GM12878 (cell line): Measurements from ENCODE around the gene PRSS50. TPM values are rescaled to one million over a fixed set of nuclear protein-coding genes. Genes with fewer than 3 reads are reported as not detected.

ENCODE experiments used
- ATAC-seq: fragments of 200-7000 bp; cut with Tn5 transposase; 3 replicates; pipeline ENCODE4 v1.9.1; 2020; ENCODE audit warnings: mild to moderate bottlenecking, moderate library complexity
- BruUV-seq: library from RNA; stranded (reverse); fragments of 400-500 nt; replicated peaks from 2 replicates; lab custom pipeline; 2021; lab: Mats Ljungman, UMichigan
- CTCF ChIA-PET: fragments of 300-600 bp; sonication (Branson Sonifier 250); formaldehyde crosslinking; extraction: SDS; loops from one replicate; lab custom pipeline; 2021; ENCODE audit warnings: inconsistent platforms; lab: Yijun Ruan, JAX
- POLR2A ChIA-PET: fragments of 350-600 bp; formaldehyde crosslinking; extraction: SDS; loops from one replicate; lab custom pipeline; 2021; ENCODE audit warnings: inconsistent platforms; lab: Charles Lee
- RAD21 ChIA-PET: fragments of 300-600 bp; sonication (Branson Sonifier 250); formaldehyde crosslinking; loops from one replicate; lab custom pipeline; 2023; ENCODE audit warnings: antibody characterized with exemption; ENCODE audit not compliant: unreplicated experiment; lab: Charles Lee
- SMC1A ChIA-PET: fragments of 300-600 bp; sonication (Branson Sonifier 250); formaldehyde crosslinking; loops from one replicate; lab custom pipeline; 2023; ENCODE audit not compliant: unreplicated experiment, uncharacterized antibody; lab: Charles Lee
- DNase-seq: peaks from one replicate; pipeline ENCODE4 v3.0.0-alpha.2; 2011; ENCODE audit warnings: low read depth, low spot score
- FAIRE-seq: peaks from 3 replicates; lab custom pipeline; 2011; peaks lifted over from hg19 to GRCh38; lab: Jason Lieb, UNC
- H2AFZ ChIP-seq: 2 replicates; pipeline ENCODE4 v1.6.0; 2011; ENCODE audit warnings: low read depth, low read length, control low read depth; ENCODE audit not compliant: control insufficient read depth
- H3K27ac ChIP-seq: 2 replicates; pipeline ENCODE4 v1.5.1; 2011; ENCODE audit warnings: control low read depth; ENCODE audit not compliant: control insufficient read depth, insufficient read depth
- H3K27me3 ChIP-seq, 2 experiments: replicated peaks in 1 of 2; 2 replicates each; pipeline versions ENCODE4 v1.6.0 to v1.6.1; 2011; ENCODE audit warnings: low read length in 1 of 2; ENCODE audit not compliant: control insufficient read depth in 2 of 2, insufficient read depth in 2 of 2
- H3K36me3 ChIP-seq, 2 experiments: 2 replicates each; pipeline ENCODE4 v1.5.1; 2011; ENCODE audit warnings: low read length in 1 of 2; ENCODE audit not compliant: control insufficient read depth in 2 of 2, insufficient read depth in 2 of 2
- H3K4me1 ChIP-seq: 2 replicates; pipeline ENCODE4 v1.6.1; 2011; ENCODE audit warnings: mild to moderate bottlenecking, low read length, moderate library complexity, mixed read lengths; ENCODE audit not compliant: control insufficient read depth, insufficient read depth
- H3K4me2 ChIP-seq: 2 replicates; pipeline ENCODE4 v1.6.0; 2011; ENCODE audit warnings: control low read depth; ENCODE audit not compliant: control insufficient read depth, insufficient read depth
- H3K4me3 ChIP-seq: fragments of 200-600 bp; sonication (generic); 2 replicates; pipeline ENCODE4 v1.5.1; 2016
- H3K79me2 ChIP-seq: 2 replicates; pipeline ENCODE4 v1.6.0; 2011; ENCODE audit warnings: low read length; ENCODE audit not compliant: control insufficient read depth, insufficient read depth
- H3K9ac ChIP-seq: 2 replicates; pipeline ENCODE4 v1.8.0; 2011; ENCODE audit warnings: low read length, control low read depth, mixed read lengths; ENCODE audit not compliant: control insufficient read depth, insufficient read depth
- H3K9me3 ChIP-seq: replicated peaks from 3 replicates; pipeline ENCODE4 v1.5.1; 2011; ENCODE audit warnings: mild to moderate bottlenecking, low read length; ENCODE audit not compliant: control insufficient read depth, insufficient read depth
- H4K20me1 ChIP-seq: 2 replicates; pipeline ENCODE4 v1.6.0; 2011; ENCODE audit not compliant: control insufficient read depth, insufficient read depth
- ATF7 ChIP-seq: fragments of 450-650 bp; IDR thresholded peaks from 2 replicates; pipeline ENCODE4 v1.6.1; 2016; ENCODE audit warnings: low read depth, mild to moderate bottlenecking
- CBX3 ChIP-seq: fragments of 200-600 bp; sonication (generic); IDR thresholded peaks from 2 replicates; pipeline ENCODE4 v1.6.1; 2016; ENCODE audit warnings: low read depth, borderline replicate concordance
- CHD4 ChIP-seq: fragments of 200-600 bp; sonication (generic); IDR thresholded peaks from 2 replicates; pipeline ENCODE4 v1.6.1; 2016; ENCODE audit warnings: mild to moderate bottlenecking
- FOXK2 ChIP-seq: fragments of 450-650 bp; IDR thresholded peaks from 2 replicates; pipeline ENCODE4 v1.6.1; 2017; ENCODE audit warnings: mild to moderate bottlenecking, moderate library complexity
- GATAD2B ChIP-seq: fragments of 450-650 bp; conservative IDR thresholded peaks from 2 replicates; pipeline ENCODE4 v1.6.1; 2017; ENCODE audit warnings: low read depth, mild to moderate bottlenecking, moderate library complexity
- NR2F1 ChIP-seq: fragments of 450-650 bp; conservative IDR thresholded peaks from 2 replicates; pipeline ENCODE4 v1.6.1; 2017; ENCODE audit warnings: mild to moderate bottlenecking
- PAX8 ChIP-seq: fragments of 450-650 bp; IDR thresholded peaks from 2 replicates; pipeline ENCODE4 v1.6.1; 2017; ENCODE audit warnings: mild to moderate bottlenecking, moderate library complexity
- RBBP5 ChIP-seq: fragments of 200-600 bp; sonication (generic); conservative IDR thresholded peaks from 2 replicates; pipeline ENCODE4 v1.6.1; 2016
- RCOR1 ChIP-seq: conservative IDR thresholded peaks from 2 replicates; pipeline ENCODE4 v1.6.1; 2012; ENCODE audit warnings: low read depth, low read length, improper control_type of control experiment
- RELA ChIP-seq: fragments of 450-650 bp; IDR thresholded peaks from 2 replicates; pipeline ENCODE4 v1.8.0; 2014; ENCODE audit warnings: borderline replicate concordance; ENCODE audit not compliant: partially characterized antibody
- RFX5 ChIP-seq: IDR thresholded peaks from 2 replicates; pipeline ENCODE4 v1.6.1; 2011; ENCODE audit warnings: low read depth, low read length, improper control_type of control experiment
- ZNF274 ChIP-seq: IDR thresholded peaks from one replicate; pipeline ENCODE4 v1.8.0; 2011; ENCODE audit not compliant: insufficient read length, insufficient read depth
- WGBS: methylation state at CpG from one replicate; pipeline ENCODE4 v1.1.6; 2016; ENCODE audit warnings: low lambda C conversion rate; ENCODE audit not compliant: insufficient replicate concordance, insufficient coverage; ENCODE audit errors: missing lambda C conversion rate; 5-methylcytosine and 5-hydroxymethylcytosine counted together
- in situ Hi-C: fragments of 300-500 bp; cut with MboI; formaldehyde crosslinking; loops from 9 replicates; pipeline ENCODE4 v1.14.3; 2018; ENCODE audit warnings: mixed read lengths
- intact Hi-C: fragments of 100-400 bp; cut with micrococcal nuclease; formaldehyde crosslinking; loops from one replicate; pipeline ENCODE4 v1.14.2; 2022; ENCODE audit not compliant: unreplicated experiment
- polyA plus RNA-seq, 11 experiments: library from polyadenylated mRNA; depleted of rRNA in 4 of 11; unstranded in 6 of 11; stranded (reverse) in 5 of 11; fragments of >200 nt; fragmentation: Nextera tagmentation in 4 of 11; fragmentation: Illumina TruSeq in 1 of 11; extraction: Ambion mirVana in 4 of 11; extraction: Trizol in 1 of 11; gene quantifications; 1 replicate in 1 of 11; 2 replicates in 10 of 11; pipeline versions ENCODE4 v1.2.1 to v1.2.3, GENCODE V29; 2011 to 2016; ENCODE audit warnings: inconsistent platforms in 2 of 11, missing spikeins in 2 of 11, low read depth in 1 of 11
- total RNA-seq, 4 experiments: library from RNA; depleted of rRNA in 3 of 4; stranded (reverse); fragments of >200 nt in 3 of 4; fragmentation: Illumina TruSeq in 1 of 4; extraction: Trizol in 1 of 4; gene quantifications; 2 replicates each; pipeline versions ENCODE4 v1.2.1 to v1.2.3, GENCODE V29; 2013 to 2021
- TF ChIP-seq, protein P1 (sequence below): fragments of 450-650 bp; IDR thresholded peaks from 2 replicates; pipeline ENCODE4 v1.6.1; 2016; ENCODE audit warnings: mild to moderate bottlenecking
- TF ChIP-seq, protein P2 (sequence below): IDR thresholded peaks from 2 replicates; pipeline ENCODE4 v1.6.1; 2012; ENCODE audit warnings: low read depth, low read length, improper control_type of control experiment
- TF ChIP-seq, protein P3 (sequence below): IDR thresholded peaks from 2 replicates; pipeline ENCODE4 v1.6.1; 2012; ENCODE audit warnings: low read depth, low read length, improper control_type of control experiment
- TF ChIP-seq, protein P4 (sequence below): fragments of 450-650 bp; IDR thresholded peaks from 2 replicates; pipeline ENCODE4 v1.6.1; 2017; ENCODE audit warnings: antibody characterized with exemption, mild to moderate bottlenecking, moderate library complexity
- TF ChIP-seq, protein P5 (sequence below): fragments of 450-650 bp; IDR thresholded peaks from 2 replicates; pipeline ENCODE4 v1.6.1; 2017; ENCODE audit warnings: mild to moderate bottlenecking
- TF ChIP-seq, protein P6 (sequence below): fragments of 450-650 bp; IDR thresholded peaks from 2 replicates; pipeline ENCODE4 v1.6.1; 2017; ENCODE audit warnings: borderline replicate concordance

PRSS50 gene
- total and polyA plus RNA-seq, 10 of the 15 experiments (the other 5 are each of a cell fraction or from before 2014, with no cell fraction given), result 0.05 TPM; not detected in 9

DNA sequence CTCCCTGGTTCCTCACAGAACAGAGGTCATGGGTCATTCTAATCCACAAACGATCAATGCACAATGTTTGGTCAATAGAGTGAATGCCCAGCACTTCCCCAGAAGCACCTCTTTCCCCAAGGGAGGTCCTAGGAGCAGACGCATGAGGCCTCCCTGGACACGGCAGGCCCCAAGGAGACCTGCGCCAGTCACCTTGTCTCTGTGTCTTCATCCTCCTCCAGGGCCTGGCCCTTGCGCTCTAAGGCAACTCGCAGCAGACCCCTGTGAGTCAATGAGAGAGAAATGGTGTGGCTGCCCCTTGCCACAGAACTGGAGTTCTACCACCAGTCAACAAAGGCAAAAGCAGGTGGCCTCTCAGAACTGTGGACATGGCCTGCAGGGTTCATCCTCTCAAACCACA lies 42.2 kb downstream of the PRSS50 start:
- TF ChIP-seq, protein P1, sequence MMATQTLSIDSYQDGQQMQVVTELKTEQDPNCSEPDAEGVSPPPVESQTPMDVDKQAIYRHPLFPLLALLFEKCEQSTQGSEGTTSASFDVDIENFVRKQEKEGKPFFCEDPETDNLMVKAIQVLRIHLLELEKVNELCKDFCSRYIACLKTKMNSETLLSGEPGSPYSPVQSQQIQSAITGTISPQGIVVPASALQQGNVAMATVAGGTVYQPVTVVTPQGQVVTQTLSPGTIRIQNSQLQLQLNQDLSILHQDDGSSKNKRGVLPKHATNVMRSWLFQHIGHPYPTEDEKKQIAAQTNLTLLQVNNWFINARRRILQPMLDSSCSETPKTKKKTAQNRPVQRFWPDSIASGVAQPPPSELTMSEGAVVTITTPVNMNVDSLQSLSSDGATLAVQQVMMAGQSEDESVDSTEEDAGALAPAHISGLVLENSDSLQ, result no peak
- no peak for TF ChIP-seq ATF7
- no peak for TF ChIP-seq NR2F1
- TF ChIP-seq RCOR1, result no peak
- TF ChIP-seq, protein P2, sequence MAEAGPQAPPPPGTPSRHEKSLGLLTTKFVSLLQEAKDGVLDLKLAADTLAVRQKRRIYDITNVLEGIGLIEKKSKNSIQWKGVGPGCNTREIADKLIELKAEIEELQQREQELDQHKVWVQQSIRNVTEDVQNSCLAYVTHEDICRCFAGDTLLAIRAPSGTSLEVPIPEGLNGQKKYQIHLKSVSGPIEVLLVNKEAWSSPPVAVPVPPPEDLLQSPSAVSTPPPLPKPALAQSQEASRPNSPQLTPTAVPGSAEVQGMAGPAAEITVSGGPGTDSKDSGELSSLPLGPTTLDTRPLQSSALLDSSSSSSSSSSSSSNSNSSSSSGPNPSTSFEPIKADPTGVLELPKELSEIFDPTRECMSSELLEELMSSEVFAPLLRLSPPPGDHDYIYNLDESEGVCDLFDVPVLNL, result no peak
- no peak for TF ChIP-seq RBBP5
- no peak for TF ChIP-seq ZNF274
- no peak for TF ChIP-seq CHD4
- no peak for TF ChIP-seq FOXK2
- TF ChIP-seq RFX5, result no peak
- TF ChIP-seq GATAD2B, result no peak
- TF ChIP-seq, protein P3, sequence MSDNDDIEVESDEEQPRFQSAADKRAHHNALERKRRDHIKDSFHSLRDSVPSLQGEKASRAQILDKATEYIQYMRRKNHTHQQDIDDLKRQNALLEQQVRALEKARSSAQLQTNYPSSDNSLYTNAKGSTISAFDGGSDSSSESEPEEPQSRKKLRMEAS, result no peak
- no peak for TF ChIP-seq CBX3
- TF ChIP-seq, protein P4, sequence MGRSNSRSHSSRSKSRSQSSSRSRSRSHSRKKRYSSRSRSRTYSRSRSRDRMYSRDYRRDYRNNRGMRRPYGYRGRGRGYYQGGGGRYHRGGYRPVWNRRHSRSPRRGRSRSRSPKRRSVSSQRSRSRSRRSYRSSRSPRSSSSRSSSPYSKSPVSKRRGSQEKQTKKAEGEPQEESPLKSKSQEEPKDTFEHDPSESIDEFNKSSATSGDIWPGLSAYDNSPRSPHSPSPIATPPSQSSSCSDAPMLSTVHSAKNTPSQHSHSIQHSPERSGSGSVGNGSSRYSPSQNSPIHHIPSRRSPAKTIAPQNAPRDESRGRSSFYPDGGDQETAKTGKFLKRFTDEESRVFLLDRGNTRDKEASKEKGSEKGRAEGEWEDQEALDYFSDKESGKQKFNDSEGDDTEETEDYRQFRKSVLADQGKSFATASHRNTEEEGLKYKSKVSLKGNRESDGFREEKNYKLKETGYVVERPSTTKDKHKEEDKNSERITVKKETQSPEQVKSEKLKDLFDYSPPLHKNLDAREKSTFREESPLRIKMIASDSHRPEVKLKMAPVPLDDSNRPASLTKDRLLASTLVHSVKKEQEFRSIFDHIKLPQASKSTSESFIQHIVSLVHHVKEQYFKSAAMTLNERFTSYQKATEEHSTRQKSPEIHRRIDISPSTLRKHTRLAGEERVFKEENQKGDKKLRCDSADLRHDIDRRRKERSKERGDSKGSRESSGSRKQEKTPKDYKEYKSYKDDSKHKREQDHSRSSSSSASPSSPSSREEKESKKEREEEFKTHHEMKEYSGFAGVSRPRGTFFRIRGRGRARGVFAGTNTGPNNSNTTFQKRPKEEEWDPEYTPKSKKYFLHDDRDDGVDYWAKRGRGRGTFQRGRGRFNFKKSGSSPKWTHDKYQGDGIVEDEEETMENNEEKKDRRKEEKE, result no peak
- TF ChIP-seq, protein P5, sequence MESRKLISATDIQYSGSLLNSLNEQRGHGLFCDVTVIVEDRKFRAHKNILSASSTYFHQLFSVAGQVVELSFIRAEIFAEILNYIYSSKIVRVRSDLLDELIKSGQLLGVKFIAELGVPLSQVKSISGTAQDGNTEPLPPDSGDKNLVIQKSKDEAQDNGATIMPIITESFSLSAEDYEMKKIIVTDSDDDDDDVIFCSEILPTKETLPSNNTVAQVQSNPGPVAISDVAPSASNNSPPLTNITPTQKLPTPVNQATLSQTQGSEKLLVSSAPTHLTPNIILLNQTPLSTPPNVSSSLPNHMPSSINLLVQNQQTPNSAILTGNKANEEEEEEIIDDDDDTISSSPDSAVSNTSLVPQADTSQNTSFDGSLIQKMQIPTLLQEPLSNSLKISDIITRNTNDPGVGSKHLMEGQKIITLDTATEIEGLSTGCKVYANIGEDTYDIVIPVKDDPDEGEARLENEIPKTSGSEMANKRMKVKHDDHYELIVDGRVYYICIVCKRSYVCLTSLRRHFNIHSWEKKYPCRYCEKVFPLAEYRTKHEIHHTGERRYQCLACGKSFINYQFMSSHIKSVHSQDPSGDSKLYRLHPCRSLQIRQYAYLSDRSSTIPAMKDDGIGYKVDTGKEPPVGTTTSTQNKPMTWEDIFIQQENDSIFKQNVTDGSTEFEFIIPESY, result no peak
- TF ChIP-seq, protein P6, sequence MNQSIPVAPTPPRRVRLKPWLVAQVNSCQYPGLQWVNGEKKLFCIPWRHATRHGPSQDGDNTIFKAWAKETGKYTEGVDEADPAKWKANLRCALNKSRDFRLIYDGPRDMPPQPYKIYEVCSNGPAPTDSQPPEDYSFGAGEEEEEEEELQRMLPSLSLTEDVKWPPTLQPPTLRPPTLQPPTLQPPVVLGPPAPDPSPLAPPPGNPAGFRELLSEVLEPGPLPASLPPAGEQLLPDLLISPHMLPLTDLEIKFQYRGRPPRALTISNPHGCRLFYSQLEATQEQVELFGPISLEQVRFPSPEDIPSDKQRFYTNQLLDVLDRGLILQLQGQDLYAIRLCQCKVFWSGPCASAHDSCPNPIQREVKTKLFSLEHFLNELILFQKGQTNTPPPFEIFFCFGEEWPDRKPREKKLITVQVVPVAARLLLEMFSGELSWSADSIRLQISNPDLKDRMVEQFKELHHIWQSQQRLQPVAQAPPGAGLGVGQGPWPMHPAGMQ, result no peak
- TF ChIP-seq PAX8, result no peak
- TF ChIP-seq RELA, result no peak
- no TSS peak for BruUV-seq
- no peaks in the 10 kb centered on the region for H4K20me1 ChIP-seq
- 42% methylated on average over 6 of the region's 6 CpGs for WGBS
- CTCF ChIA-PET, result interaction anchor here (2.0 kb wide), 1 partner anchor 187 kb away, joined by 8 read pairs; no protein-coding TSS in a partner anchor
- no peak overlapping the region for H3K4me3 ChIP-seq
- SMC1A ChIA-PET, result interaction anchor here (1.0 kb wide), 1 partner anchor 172 kb away, joined by 3 read pairs; no protein-coding TSS in a partner anchor
- no peaks in the 10 kb centered on the region for H3K79me2 ChIP-seq
- H3K9me3 ChIP-seq, result no peaks in the 10 kb centered on the region
- RAD21 ChIA-PET, result no interaction called here
- POLR2A ChIA-PET, result no interaction called here
- H3K4me2 ChIP-seq, result no peak overlapping the region
- in situ Hi-C loops (no loop called here), intact Hi-C loops (no loop called here)
- no peak overlapping the region for H2AFZ ChIP-seq
- H3K9ac ChIP-seq, result no peak overlapping the region
- H3K4me1 ChIP-seq, result no peaks in the 10 kb centered on the region
- H3K27me3 ChIP-seq, result no peaks in the 10 kb centered on the region
- FAIRE-seq (no peak), DNase-seq (no peak), ATAC-seq (no peak)
- no peak overlapping the region for H3K27ac ChIP-seq
- H3K36me3 ChIP-seq, result no peaks in the 10 kb centered on the region
